ENCODE results near the gene DNAH6.
"Not testable (repeated sequence)": the region's sequence is repeated elsewhere in the genome, so short reads cannot be mapped to it uniquely, and the experiment has no call there.

DNAH6 gene

GRCh38 chr2:84546551-84546950 is 30.3 kb downstream of the DNAH6 start:
- no peaks in the 10 kb centered on the region for H4K20me1 ChIP-seq (ENCODE audit: insufficient read depth, low read length)
- H3K4me2 ChIP-seq (ENCODE audit: insufficient read depth, low read length): no peak overlapping the region
- H3K4me3 ChIP-seq (ENCODE audit: low read depth in 1 of 2, low read length in 2 of 2): no peak overlapping the region
- H3K9ac ChIP-seq (ENCODE audit: low read depth, low read length): no peak overlapping the region
- peaks cover 11% of the 10 kb centered on the region for H3K27me3 ChIP-seq (ENCODE audit: insufficient read depth, low read length, poor library complexity)
- TF ChIP-seq, protein P1, sequence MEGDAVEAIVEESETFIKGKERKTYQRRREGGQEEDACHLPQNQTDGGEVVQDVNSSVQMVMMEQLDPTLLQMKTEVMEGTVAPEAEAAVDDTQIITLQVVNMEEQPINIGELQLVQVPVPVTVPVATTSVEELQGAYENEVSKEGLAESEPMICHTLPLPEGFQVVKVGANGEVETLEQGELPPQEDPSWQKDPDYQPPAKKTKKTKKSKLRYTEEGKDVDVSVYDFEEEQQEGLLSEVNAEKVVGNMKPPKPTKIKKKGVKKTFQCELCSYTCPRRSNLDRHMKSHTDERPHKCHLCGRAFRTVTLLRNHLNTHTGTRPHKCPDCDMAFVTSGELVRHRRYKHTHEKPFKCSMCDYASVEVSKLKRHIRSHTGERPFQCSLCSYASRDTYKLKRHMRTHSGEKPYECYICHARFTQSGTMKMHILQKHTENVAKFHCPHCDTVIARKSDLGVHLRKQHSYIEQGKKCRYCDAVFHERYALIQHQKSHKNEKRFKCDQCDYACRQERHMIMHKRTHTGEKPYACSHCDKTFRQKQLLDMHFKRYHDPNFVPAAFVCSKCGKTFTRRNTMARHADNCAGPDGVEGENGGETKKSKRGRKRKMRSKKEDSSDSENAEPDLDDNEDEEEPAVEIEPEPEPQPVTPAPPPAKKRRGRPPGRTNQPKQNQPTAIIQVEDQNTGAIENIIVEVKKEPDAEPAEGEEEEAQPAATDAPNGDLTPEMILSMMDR (IDR thresholded peaks at IDR 0.05; ENCODE audit: borderline replicate concordance, extremely low read depth, low read length, poor library complexity, severe bottlenecking): no peak
- no peak for TF ChIP-seq EZH2 (IDR thresholded peaks at IDR 0.05; ENCODE audit: borderline replicate concordance, low read depth, low read length, severe bottlenecking)
- H3K27ac ChIP-seq (ENCODE audit: low read length): no peak overlapping the region
- H3K4me1 ChIP-seq (ENCODE audit: insufficient read depth, low read length): no peaks in the 10 kb centered on the region
- H3K36me3 ChIP-seq (ENCODE audit: insufficient read depth, low read length): no peaks in the 10 kb centered on the region
- H3K79me2 ChIP-seq (ENCODE audit: insufficient read depth, low read length): no peaks in the 10 kb centered on the region
- ATAC-seq (ENCODE audit: insufficient read depth, low read depth) (no peak), DNase-seq (no peak)
- no peak overlapping the region for H2AFZ ChIP-seq (ENCODE audit: low read depth, low read length)
- H3K9me3 ChIP-seq (ENCODE audit: insufficient read depth, low read length, severe bottlenecking): no peaks in the 10 kb centered on the region

DNA sequence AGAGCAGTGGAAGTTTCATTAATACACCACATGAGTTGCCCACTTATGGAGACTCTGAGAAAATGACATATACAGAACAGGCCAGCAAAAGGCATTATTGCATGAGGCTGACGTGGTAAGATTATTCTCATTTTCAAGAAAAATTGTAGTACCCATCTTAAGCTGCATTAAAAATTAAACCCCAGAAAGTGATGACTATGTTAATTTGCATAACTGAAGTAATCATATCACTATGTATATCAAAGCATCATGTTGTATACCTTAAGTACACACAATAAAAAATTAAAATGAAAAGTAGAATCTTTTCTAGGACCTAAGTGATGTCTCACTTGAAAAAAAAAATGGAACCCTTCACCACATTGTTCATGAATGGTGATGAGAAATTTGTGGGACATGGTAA is 32.0 kb downstream of the DNAH6 start:
- H4K20me1 ChIP-seq (ENCODE audit: insufficient read depth, low read length): no peaks in the 10 kb centered on the region
- peaks cover 11% of the 10 kb centered on the region for H3K27me3 ChIP-seq (ENCODE audit: insufficient read depth, low read length, poor library complexity)
- no peaks in the 10 kb centered on the region for H3K4me1 ChIP-seq (ENCODE audit: insufficient read depth, low read length)
- no peaks in the 10 kb centered on the region for H3K79me2 ChIP-seq (ENCODE audit: insufficient read depth, low read length)
- H3K27ac ChIP-seq (ENCODE audit: low read length): no peak overlapping the region
- no peak for DNase-seq
- H2AFZ ChIP-seq (ENCODE audit: low read depth, low read length): no peak overlapping the region
- no peak for ATAC-seq (ENCODE audit: insufficient read depth, low read depth)
- TF ChIP-seq EZH2 (IDR thresholded peaks at IDR 0.05; ENCODE audit: borderline replicate concordance, low read depth, low read length, severe bottlenecking): no peak
- TF ChIP-seq, protein P1 (IDR thresholded peaks at IDR 0.05; ENCODE audit: borderline replicate concordance, extremely low read depth, low read length, poor library complexity, severe bottlenecking): no peak
- H3K4me3 ChIP-seq (ENCODE audit: low read depth in 1 of 2, low read length in 2 of 2): no peak overlapping the region
- no peak overlapping the region for H3K9ac ChIP-seq (ENCODE audit: low read depth, low read length)
- no peaks in the 10 kb centered on the region for H3K36me3 ChIP-seq (ENCODE audit: insufficient read depth, low read length)
- no peak overlapping the region for H3K4me2 ChIP-seq (ENCODE audit: insufficient read depth, low read length)
- H3K9me3 ChIP-seq (ENCODE audit: insufficient read depth, low read length, severe bottlenecking): no peaks in the 10 kb centered on the region

DNA sequence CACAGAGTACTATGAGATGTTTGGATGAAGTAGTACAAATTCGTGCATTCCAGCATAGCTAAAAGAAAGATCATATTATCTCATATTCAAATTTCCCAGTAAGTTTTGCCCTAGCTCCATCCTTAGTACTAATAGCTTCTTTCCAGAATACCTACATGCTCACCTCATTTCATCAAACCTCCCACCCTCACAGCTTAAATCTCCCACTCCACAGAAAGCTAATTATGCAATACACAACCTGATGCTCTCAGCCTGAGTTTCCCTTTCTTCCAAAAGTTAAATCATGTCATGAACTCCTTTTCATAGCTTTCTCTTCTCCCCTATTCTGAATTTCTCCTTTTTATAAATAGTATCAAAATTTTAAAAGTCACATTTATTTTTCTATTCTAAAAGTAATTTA is 34.6 kb downstream of the DNAH6 start:
- no peak overlapping the region for H3K27ac ChIP-seq (ENCODE audit: low read length)
- TF ChIP-seq EZH2 (IDR thresholded peaks at IDR 0.05; ENCODE audit: borderline replicate concordance, low read depth, low read length, severe bottlenecking): no peak
- TF ChIP-seq, protein P1 (IDR thresholded peaks at IDR 0.05; ENCODE audit: borderline replicate concordance, extremely low read depth, low read length, poor library complexity, severe bottlenecking): no peak

GRCh38 chr2:84551526-84551925 is 35.2 kb downstream of the DNAH6 start:
- not testable (repeated sequence) for H3K9me3 ChIP-seq (ENCODE audit: insufficient read depth, low read length, severe bottlenecking); H3K36me3 ChIP-seq (ENCODE audit: insufficient read depth, low read length); H3K4me2 ChIP-seq (ENCODE audit: insufficient read depth, low read length); H3K4me1 ChIP-seq (ENCODE audit: insufficient read depth, low read length); H3K79me2 ChIP-seq (ENCODE audit: insufficient read depth, low read length); H3K9ac ChIP-seq (ENCODE audit: low read depth, low read length); H3K27ac ChIP-seq (ENCODE audit: low read length); DNase-seq; H2AFZ ChIP-seq (ENCODE audit: low read depth, low read length); H3K4me3 ChIP-seq (ENCODE audit: low read depth in 1 of 2, low read length in 2 of 2); ATAC-seq (ENCODE audit: insufficient read depth, low read depth); H4K20me1 ChIP-seq (ENCODE audit: insufficient read depth, low read length)
- peaks cover 10% of the 10 kb centered on the region for H3K27me3 ChIP-seq (ENCODE audit: insufficient read depth, low read length, poor library complexity)

More for the DNA sequence above, 34.6 kb downstream of the DNAH6 start:
- Histone ChIP-seq H2AFZ (ENCODE audit: low read depth, low read length) (no peak overlapping the region), H3K4me2 (ENCODE audit: insufficient read depth, low read length) (no peak overlapping the region), H3K9ac (ENCODE audit: low read depth, low read length) (no peak overlapping the region), H3K36me3 (ENCODE audit: insufficient read depth, low read length) (no peaks in the 10 kb centered on the region), H3K4me3 (ENCODE audit: low read depth in 1 of 2, low read length in 2 of 2) (no peak overlapping the region), H3K9me3 (ENCODE audit: insufficient read depth, low read length, severe bottlenecking) (no peaks in the 10 kb centered on the region), H3K79me2 (ENCODE audit: insufficient read depth, low read length) (no peaks in the 10 kb centered on the region), H3K4me1 (ENCODE audit: insufficient read depth, low read length) (no peaks in the 10 kb centered on the region), H4K20me1 (ENCODE audit: insufficient read depth, low read length) (no peaks in the 10 kb centered on the region), H3K27me3 (ENCODE audit: insufficient read depth, low read length, poor library complexity) (peaks cover 10% of the 10 kb centered on the region)
- ATAC-seq (ENCODE audit: insufficient read depth, low read depth) (no peak), DNase-seq (no peak)

All from DND-41 (cell line).